NCI-H1048 (cell line): ENCODE results near the gene UQCRQ.

Source experiments
- DNase-seq: peaks from one replicate; lab custom pipeline; 2025; lab: John Stamatoyannopoulos, UW

The UQCRQ gene

DNA sequence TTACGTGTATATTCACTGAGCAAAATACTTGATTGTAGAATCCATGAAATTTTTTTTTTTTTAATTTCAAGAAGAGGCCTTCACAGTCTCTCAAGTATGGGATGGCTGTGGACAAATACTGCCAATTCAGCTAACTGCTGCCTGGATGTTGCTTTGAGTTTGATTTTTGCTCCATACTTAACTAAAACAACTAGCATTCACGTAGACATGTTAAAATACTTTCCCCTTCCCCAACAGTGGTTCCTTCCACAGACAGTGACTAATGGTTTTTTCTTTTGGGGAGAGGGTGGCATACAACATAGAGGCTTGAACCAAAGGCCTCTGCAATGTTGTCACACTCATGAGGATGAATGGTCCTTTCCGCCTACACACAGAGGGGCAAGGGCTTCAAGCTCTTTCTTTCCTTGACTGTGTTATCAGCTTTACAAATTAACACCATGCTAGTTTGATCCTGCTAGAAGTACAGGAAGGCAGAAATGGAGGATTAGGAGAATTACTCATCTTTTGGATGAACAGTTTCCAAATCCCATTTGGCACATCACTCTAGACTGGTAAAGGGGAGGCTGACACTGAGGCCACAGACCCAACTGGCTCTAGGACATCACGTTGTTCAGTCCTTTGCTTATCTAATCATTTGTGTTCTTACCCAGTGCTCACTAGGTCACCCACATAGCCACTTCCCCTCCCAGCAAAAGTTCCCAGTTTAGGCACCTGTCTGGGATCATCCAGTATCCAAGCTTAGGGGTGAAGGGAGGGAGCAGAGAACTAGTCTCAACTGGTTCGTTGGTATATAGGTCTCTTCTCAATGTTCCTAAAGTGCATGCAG is 5.2 kb downstream of the UQCRQ start:
- no peak for DNase-seq

DNA sequence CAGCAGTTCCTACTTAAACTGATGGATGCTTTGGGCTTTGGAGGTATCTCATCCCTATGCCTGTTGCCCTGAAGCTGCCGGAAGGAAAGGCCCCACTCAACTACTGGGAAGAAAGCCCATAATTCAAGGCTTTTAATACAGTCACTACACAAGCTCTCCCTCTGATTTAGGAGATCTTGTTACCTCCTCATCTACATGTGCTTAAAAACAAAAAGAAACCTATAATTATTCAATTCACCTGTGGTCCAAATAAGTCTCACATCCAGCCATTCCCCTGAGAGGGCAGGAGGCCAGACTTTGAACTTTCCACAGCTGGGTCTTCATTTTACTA is 6.3 kb downstream of the UQCRQ start:
- DNase-seq = no peak

DNA sequence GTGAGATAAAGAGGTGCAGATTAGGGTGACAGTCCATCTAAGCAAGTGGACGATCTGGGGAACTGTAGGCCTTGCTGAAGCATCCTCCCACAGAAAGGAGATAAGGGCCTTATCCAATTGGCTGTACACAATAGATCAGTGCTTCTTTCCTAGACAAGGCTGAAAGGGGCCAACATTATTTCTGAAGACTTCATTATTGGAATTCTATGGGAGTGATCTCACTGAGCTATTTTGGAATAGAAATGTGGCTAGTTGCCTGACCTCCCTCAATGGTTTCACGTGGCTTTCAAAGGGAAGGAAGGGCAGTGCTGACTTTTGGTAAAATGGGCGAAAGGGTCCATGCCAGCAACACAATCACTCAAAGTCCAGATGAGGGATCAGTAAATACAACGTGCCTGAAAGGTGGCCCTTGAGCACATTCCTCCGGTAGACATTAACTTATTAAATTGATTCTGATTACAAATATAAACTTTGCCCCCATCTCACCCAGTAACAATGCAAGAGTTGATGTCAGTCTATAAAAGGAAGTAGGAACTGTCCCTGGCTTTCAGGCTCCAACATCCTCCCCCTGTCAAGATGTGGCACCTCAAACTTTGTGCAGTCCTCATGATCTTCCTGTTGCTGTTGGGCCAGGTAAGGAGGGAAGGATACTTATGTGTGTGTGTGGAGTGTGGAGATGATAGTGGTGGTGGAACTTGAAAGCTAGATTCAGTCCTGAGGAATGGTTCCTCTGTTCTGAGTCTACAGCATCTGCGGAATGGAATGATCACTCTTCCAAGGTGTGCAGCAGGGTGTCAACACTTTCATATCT is 6.9 kb downstream of the UQCRQ start, which contains the start of gene LEAP2:
TSS of gene LEAP2 (plus strand) at position 550 of the 811 bp plus-strand sequence. CDS start at position 577, 27 bp downstream.
- DNase-seq = no peak

DNA sequence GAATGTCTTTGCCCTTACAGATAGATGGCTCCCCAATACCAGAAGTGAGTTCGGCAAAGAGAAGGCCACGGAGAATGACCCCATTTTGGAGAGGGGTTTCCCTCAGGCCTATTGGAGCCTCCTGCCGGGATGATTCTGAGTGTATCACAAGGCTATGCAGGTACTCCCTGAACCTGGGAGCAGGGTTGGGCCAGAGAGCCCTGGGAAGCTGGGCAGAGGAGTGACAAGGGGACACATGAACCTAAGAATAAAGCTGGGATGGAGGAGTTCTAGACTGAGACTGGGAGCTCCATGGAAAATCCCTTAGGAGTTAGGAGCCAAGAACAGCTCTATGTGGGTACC is 7.5 kb downstream of the UQCRQ start:
- no peak for DNase-seq

DNA sequence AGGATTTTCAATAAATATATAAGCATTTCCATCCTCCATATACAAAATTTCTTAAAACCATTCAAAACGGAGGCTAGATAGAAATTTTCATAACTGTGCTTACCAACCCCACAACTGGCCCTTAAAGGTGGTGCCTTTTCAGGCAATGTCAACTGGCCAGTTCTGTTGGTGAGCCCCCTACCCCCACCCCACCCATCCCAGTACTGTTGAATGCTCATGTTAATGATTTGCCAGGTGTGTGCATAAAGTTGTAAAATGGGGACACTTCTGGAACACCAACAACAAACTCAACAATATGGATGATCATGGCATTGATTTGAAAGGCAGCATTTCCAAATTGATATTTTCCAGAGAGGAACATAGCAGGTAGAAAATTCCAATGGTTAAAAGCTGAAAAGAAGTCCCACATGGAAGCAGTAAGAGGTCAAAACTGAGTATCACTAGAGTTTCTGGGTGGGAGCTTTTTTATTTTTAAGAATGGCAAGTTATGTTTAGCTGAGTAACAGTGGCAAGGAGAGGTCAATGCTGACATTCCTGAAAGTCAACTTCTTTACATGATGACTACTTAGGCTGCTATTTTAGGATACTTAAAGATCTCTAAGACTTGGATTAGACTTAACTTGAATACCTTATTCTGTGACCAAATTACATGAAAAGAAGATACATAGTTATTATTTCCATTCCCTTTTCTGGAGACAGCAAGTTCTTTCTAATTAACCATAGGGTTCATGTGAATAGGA is 9.7 kb downstream of the UQCRQ start:
- no peak for DNase-seq

DNA sequence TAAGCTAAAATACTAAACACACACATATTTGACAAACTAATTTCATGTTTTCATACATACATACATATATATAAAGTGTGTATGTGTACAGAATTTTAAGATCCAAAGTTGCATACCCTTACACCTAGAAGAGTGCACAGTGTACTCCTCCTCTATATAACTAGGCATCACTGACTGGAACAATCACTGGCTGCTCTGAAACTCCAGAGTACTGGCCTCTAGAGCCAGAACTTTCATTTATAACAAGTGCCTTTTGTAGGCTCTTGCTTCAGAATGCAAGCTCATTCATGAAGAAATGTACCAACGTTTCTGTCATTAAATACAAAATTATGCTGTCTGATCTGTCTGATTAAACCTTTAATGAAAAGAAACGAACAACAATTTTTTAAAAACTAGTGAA is 11.0 kb downstream of the UQCRQ start:
- DNase-seq = no peak

DNA sequence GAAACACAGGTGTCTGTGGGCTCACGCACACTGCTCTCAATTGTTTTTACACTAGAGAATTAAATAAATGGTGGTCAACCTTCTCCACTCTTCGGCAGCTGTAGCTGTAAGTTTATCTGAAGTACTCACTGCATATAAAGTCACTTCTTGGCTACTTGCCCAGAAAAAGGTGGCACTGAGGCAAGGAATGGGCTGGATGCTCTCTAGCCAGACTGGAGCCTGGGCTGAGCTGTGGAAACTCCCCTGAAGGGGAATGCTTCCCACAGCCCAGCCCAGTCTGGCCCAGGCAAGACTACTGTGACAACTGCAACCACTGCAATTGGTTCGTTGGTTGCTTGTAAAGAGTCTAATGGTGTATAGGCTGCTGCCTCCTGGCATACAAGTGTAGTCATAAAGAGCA is 11.5 kb downstream of the UQCRQ start:
- no peak for DNase-seq

DNA sequence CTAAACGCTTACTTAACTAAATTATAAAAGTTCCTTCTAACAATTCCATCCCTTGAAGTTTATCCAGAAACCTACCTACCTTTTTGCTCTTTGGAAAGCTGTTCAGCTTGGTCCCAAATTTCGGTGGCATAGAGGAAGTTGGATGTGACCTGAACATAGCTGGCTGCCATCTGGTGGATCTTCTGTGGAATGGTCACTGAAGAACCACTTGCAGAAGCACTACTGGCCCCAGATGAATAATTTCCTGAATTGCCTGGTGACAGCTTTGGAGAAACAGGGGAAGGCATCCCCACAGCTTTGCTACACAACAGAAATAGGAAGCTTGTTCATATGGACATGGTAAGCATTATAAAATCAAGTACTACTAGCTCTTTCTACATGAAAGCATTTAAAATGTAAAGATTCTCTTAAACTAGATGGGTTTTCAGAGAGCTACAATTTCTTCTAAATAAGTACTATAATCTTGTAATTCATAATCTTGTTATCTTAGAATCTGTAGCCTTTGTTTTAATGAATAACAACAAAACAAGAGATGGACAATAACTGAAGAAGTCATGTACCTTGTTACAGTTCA is 16.9 kb downstream of the UQCRQ start:
- DNase-seq = no peak

DNA sequence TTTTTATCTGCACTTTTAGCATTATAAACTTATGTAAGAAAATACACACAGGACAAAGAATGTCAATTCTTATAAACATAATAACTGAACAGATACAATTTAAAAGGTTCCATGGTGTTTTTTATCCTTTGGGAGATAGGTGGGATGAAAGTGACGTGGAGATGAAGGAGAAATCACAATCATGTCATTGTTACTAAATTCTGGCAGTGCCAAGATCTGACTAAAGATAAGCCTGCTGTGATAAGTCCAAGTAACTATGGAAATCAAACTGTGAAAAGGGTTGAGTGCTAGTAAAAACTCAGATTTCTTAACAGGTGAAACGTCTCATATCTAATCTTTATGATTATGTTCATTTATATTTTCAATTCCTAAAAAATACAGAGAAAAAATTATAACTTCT is 18.1 kb downstream of the UQCRQ start:
- DNase-seq = no peak

DNA sequence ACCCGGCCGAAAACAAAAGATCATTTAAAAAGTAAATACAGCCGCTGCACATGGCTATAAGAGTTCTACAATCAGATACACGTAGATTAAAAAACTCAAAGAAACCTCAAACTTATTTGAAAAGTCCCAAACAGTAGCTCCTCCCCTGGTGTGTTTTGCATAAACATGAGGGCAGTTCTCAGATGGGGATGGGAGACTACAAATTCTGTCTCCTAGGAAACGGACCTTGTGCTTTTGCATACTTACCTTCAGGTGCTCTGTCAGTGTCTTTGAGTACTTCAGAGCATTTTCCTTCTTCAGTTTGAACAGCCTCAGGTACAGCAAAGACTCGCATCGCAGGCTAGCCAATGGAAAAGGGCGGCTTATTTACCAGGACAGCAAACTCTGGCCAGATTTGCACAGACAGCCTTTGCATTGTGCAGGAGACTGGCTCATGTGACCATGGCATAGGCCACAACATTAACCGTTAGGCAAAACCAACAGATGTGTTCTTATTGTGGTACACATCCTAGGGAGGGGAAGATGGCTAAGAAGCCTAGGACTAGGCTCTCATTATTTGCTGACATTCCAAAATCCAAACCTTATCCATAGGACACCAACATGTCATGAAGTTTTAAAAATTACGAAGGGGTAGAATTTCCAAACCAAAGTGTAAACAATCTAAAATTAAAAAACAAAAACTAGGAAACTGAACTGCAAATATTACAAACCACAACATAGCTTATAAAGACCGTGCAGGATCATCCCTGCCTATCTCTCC is 19.8 kb downstream of the UQCRQ start:
- DNase-seq = no peak

DNA sequence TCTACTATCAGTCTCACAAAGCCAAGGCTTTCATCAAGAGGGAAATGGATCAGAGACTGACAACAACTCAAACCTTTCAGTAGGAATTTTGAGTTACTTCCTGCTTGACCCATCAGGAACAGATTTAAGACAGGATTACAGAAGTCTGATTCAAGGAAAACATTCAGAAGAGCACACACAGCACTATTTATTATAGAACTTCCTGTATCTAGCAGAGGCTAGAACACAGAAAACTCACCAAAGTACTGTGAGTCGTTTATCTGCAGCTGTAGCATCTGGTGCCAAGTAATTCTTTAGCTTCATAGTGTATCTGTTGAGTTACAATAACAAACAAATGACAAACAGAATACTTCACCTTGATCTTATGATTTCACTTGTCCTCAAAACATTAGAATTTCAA is 20.8 kb downstream of the UQCRQ start:
- no peak for DNase-seq

DNA sequence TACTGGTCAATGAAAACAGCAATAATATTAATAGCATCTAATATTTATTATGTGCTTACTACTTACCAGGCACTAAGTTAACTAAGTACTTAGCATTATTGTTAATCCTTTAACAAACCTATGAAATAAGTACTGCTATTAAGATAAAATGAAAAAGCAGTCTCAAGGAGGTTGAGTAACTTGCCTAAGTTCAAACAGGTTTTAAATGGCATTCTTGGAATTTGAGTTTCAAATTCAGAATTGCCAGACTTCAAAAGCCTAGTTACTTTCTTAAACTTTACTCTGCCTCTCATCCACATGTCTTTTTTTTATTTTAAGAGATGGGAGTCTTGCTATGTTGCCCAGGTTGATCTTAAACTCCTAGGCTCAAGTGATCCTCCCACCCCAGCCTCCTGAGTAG is 23.1 kb downstream of the UQCRQ start:
- DNase-seq = no peak

DNA sequence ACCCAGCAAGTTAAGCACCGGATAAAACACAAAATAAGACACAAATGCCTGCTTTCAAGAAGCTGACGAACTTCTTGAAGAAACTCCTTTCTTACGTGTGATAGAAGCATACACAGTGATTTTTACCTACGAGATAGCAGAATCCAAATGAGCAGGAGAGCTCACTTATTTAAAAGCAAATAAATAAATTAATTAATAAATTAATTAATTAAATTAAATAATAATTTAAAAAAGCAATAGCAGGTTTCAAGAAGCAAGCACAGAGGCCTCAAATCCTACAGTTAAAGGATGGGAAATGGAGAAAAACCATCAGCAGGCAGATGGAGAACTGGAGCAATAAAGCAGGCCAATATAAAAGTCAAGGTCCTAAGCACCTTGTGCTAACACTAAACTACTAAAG is 24.4 kb downstream of the UQCRQ start:
- DNase-seq = no peak

DNA sequence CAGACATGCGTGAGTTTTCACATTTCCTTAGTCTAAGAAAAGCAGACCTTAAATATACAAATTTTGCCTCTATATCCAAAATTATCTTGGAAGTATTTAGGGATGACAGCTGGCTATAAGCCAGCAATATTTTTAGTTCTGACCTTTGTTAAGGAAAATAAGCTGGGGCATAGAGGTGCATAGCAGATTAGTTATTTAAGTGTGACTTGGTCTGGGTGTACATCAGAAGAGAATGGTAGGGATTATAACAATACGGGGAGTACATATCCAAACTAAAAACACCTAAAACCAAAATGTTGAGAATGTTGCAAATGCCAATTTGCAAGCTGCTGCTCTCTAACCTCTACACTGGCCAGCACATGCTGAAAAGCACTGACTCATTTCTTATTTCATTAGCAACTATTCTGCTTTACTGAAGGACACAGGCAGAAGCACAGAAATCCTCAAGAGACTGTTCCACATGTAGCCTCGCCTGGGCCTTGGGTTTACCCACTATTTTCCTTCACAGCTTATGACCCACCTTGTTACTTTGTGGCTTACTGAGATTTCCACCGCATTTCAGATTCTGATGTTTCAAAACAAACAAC is 29.4 kb downstream of the UQCRQ start:
- no peak for DNase-seq

DNA sequence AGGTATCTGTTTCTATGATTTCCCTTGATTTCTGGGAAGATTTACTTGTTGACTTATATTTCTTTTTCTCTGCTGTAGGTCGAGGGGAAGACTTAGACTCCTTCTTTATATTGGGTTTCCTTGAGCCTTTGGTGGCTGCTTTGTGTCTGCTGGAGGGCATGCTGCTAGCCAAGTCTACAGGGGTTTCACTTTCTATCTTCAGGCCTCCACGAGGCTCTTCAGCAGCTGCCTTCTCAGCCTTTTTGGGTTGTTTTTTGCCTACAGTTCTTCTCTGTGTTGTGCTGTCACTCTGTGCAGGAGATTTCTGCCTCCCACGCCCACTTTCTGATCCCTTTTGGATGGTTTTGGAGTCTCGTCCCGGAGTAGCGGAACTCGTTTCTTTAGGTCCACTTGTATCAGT is 30.2 kb downstream of the UQCRQ start:
- no peak for DNase-seq

DNA sequence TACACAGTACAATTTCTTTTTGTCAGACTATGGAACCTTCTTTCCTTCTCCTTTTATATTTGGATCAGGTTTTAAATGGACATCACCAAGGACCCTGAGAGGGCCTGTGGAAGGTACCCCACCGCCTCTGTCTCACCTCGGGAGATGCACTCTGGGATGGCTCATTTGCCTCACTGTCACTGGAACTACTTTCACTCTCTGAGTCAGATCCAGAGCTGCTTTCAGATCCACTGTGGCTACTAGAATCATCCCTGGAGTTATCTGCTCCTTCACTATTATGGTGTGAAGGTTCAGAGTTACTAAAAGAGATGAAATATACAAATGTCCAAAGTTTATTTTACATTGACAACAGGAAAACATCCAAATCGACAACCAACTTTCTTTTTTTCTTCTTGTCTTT is 31.7 kb downstream of the UQCRQ start:
- DNase-seq = no peak

DNA sequence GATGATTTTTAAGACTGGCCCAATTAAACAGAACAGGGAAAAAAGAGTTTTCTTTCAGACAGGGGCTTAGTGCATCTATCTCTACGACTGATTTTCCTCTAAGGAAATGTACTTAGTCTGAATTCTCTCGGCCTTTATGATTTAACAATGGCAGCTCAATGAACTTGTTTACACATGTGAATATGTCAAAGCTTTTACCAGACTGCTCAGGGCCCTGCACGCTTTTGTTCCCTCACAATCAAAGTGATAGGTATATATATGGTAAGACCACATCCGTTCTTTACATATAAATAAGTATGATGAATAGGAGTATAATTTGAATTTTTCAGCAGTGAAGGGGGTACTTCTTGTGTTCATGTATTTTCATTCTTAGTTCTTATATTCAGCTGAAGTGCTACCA is 34.6 kb downstream of the UQCRQ start:
- DNase-seq = no peak

DNA sequence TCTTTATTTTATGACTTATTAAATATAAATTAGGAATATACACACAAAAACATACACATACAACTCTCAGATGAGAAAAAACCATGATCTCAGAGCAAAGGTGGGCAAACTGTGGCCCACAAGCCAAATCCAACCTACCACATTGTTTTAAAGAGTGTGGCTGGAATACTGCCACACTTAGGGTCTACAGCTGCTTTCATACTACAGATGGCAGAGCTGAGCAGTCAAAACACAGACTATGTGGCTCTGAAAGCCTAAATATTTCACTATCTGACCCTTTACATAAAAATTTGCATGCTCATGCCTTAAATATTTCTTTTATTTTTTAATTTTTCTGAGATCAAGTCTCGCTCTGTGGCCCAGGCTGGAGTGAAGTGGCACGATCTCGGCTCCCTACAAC is 35.3 kb downstream of the UQCRQ start:
- no peak for DNase-seq

DNA sequence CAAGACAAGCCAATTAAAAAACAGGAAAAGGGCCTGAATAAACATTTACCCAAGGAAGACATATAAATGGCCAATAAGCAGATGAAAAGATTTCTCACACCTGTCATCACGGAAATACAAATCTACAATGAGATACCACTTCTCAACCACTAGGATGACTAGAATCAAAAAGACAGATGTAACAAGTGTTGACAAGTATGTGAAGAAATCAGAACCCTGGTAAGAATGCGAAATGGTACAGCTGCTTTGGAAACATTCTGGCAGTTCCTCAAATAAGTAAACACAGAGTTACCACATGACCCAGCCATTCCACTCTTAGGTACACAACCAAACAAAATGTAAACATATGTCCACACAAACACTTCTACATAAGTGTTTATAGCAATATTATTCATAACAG is 39.5 kb downstream of the UQCRQ start:
- DNase-seq = no peak

DNA sequence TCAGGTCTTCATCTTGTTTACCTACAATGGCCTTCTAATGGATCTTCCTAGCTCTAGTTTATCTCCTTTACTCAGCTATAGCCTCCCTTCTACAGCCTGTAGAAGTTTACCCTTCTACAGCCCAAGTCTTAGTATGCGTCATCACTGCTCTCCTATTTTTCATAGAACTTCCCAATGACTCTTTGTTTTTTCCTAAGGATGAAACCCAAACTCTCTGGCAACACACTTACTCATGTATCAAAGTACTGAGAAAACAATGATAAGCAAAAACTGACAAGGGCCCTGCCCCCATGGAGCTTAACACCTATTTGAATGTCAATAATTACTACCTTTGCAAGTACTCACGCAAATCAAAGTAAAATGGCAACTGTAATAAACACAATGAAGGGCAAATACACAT is 40.7 kb downstream of the UQCRQ start:
- no peak for DNase-seq

DNA sequence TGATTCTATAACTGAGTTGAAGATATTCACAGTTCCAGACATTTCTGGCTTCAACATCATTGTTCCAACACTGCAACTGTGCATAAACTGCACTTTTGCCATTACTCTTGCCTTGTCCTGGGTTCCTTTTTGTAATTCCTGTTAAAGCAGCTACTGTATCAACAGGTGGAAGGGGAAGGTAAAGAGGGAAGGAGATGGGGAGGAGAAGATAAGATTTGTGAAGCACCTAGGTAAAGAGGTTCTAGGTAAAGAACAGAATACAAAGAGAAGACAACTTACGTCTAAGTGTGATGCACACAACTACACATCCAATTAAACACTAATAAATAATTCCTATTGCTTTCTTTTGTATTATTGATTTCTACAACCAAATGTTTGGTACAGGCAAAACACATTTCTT is 43.3 kb downstream of the UQCRQ start:
- no peak for DNase-seq

DNA sequence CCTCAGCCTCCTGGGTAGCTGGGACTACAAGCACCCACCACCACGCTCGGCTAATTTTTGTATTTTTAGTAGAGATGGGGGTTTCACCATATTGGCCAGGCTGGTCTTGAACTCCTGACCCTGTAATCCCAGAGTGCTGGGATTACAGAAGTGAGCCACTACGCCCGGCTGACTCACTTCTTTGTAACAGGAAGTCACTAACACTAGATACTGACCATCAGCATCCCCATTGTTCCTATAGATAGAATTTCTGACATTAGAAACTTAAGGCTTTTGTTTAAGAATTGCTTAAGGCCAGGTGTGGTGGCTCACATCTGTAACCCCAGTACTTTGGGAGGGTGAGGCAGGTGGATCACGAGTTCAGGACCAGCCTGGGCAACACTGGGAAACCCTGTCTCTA is 49.2 kb downstream of the UQCRQ start:
- DNase-seq = no peak
